Body of pancreas (tissue), 4 donors: ENCODE measurements around the gene NPHP4.

Experiments used
- CTCF ChIP-seq, 7 experiments: fragments of 450-650 bp in 4 of 7; fragments of 200-600 bp in 3 of 7; sonication (generic) in 3 of 7; IDR thresholded peaks; one replicate each; pipeline ENCODE4 v1.5.1; 2016 to 2019; ENCODE audit warnings: antibody characterized with exemption in 7 of 7
- POLR2A ChIP-seq, 3 donors: fragments of 450-650 bp; IDR thresholded peaks; one replicate each; pipeline ENCODE4 v1.6.1; 2016; ENCODE audit warnings: antibody characterized with exemption in 3 of 3, mild to moderate bottlenecking in 2 of 3

DNA sequence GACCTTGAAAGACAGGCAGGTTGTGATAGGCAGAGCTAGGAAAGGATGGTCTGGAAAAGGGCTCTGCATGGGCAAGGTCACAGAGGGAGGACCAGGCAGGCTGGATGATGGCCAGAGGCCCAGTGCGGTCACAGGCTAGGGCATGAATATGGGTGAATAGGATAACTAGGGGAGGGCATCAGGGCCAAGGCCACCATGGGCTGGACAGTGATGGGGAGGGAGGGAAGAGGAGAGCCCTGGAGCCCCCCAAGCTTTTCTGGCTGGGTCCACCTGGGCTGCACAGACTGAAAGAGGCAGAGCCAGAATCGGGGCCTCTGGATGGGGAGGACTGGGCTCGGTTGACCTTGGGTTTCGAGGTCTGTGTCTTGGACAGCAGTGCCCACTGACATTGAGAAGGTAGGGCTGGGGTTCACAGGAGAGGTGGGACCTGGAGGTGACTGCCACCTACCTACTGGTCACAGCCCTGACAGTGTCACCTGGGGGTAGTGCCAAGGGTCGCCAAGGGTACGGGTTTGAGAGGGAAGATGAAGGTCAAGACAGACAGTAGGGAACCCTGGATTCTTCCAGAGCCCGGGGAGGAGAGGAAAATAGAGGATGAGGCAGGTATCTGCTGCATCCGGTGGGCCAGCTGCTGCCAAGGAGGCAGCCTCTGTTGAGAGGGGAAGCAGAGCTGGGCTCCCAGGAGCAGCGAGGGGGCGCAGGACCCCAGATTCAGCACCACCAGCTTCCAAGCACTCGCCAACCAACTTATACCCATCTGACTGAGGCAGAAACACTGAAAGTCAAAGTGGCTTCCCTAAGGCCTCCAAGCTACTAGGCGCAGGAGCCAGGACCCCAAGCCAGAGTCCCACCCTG lies 6.1 kb upstream of the NPHP4 start:
- TF ChIP-seq POLR2A (IDR thresholded peaks at IDR 0.05) (no peak), CTCF (IDR thresholded peaks at IDR 0.05) (no peak)
